Fibroblast of skin of abdomen (primary cell): ENCODE results near the gene B4GALNT3. TPM values are rescaled to one million over a fixed set of nuclear protein-coding genes. Genes with fewer than 3 reads are reported as not detected.
"Not testable (repeated sequence)": the region's sequence is repeated elsewhere in the genome, so short reads cannot be mapped to it uniquely, and the experiment has no call there.

Experiments used
- DNase-seq: peaks from one replicate; pipeline ENCODE4 v3.0.0-alpha.2; 2013
- polyA plus RNA-seq, 2 experiments: library from polyadenylated mRNA; unstranded; fragments of 120-200 nt; gene quantifications; one replicate each; pipeline ENCODE4 v1.2.1, GENCODE V29; 2013; ENCODE audit not compliant: insufficient read length in 2 of 2

Gene B4GALNT3
- 0.24 TPM for polyA plus RNA-seq (2013, experiment 1 of 2; ENCODE audit: insufficient read length)
- 0.12 TPM for polyA plus RNA-seq (2013, experiment 2 of 2; ENCODE audit: insufficient read length)

- DNase-seq, result no peak
Observed at GRCh38 chr12:459430-460258, at the start of gene B4GALNT3. B4GALNT3 (plus strand) TSS chr12:459939; CDS start chr12:460377, 438 bp downstream.

DNA sequence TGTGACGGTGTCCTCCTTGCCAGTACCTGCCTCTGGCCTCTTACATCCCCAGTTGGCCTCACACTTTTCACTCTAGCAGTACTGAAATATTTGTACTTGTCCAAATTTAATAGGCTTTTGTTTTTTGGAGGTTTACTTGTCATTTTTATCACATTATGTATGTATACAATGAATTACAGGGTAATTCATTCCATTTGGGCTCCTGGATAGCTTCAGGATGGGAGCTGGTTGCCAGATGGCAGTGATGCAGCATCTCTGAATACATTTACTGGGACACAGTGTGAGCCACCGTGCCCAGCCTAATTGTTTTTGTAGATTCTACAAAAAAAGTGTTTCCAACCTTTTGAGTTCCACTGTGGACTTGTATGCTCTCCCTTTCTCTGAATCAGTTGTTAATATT, 44.9 kb upstream of the B4GALNT3 start:
- DNase-seq, result no peak

DNA sequence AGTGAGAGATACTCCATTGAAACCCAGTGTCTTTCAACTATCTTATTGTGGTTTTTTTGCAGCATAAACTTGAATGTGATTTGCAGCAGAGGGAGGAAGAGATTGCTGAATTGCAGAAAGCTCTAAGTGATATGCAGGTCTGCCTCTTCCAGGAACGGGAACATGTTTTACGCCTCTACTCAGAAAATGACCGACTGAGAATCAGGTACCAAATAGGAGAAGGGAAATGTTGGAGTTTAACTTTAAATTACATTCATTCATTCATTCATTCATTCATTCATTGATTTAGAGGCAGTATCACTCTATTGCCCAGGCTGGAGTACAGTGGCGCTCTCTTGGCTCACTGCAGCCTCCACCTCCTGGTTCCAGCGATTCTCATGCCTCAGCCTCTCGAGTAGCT, 41.3 kb upstream of the B4GALNT3 start:
- no peak for DNase-seq

DNA sequence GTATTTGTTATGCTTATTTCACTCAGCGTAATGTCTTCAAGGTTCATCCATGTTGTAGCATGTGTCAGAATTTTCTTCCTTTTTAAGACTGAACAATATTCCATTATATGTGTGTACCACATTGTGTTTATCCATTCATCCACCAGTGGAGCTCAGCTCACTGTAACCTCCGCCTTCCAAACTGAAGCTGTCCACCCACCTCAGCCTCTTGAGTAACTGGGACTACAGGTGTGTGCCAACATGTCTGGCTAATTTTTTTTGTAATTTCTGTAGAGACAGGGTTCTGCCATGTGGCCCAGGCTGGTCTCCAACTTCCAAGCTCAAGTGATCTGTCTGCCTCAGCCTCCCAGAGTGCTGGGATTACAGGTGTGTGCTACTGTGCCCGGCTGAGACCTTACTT, 37.2 kb upstream of the B4GALNT3 start:
- no peak for DNase-seq

GRCh38 chr12:435737-436136, 24.0 kb upstream of the B4GALNT3 start:
- DNase-seq, result not testable (repeated sequence)

- peak; percentile 47 for DNase-seq
Observed at GRCh38 chr12:442235-442884, 17.4 kb upstream of the B4GALNT3 start.

DNA sequence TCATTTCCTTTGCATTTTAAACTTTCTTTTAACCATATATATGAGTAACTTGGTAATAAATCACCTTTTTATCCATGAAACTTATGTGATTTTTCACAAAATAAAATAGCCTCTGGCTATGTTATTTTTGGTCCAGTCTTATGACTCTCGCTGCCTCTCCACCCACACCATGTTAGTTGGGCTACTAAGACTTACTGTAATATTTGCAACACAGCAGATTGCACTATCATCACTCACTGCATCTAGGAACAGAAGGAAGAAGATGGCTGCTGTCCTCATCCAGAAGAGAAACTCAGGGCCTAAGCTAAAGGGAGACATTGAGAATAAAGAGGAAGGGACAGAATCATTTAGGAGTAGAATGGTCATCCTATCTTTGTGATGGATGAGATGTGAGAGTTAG, 12.6 kb upstream of the B4GALNT3 start:
- no peak for DNase-seq

DNA sequence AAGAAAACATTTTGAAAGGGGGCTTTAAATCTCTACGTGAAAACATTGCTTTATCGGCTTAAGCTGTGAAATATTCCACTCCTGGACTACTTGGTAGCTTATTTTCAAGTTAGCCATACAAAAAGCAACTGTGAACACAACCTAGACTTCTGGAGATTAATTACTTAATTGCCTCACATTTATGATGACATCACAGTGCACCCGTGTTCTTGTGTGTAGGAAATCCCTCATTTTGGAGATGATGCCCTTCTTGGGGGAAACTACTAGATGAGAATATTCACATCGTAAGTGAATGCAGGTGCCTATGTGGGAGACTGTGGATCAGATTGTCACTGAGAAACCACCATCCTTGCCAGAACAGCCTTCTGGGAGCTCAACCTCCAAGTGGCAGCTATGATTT, 10.5 kb upstream of the B4GALNT3 start:
- DNase-seq, result no peak

- no peak for DNase-seq
Observed at GRCh38 chr12:450438-450837, 9.3 kb upstream of the B4GALNT3 start.

- DNase-seq, result no peak
Observed at GRCh38 chr12:452667-453210, 7.0 kb upstream of the B4GALNT3 start.

- no peak for DNase-seq
Observed at GRCh38 chr12:454833-455232, 4.9 kb upstream of the B4GALNT3 start.

- no peak for DNase-seq
Observed at GRCh38 chr12:455821-456220, 3.9 kb upstream of the B4GALNT3 start.

DNA sequence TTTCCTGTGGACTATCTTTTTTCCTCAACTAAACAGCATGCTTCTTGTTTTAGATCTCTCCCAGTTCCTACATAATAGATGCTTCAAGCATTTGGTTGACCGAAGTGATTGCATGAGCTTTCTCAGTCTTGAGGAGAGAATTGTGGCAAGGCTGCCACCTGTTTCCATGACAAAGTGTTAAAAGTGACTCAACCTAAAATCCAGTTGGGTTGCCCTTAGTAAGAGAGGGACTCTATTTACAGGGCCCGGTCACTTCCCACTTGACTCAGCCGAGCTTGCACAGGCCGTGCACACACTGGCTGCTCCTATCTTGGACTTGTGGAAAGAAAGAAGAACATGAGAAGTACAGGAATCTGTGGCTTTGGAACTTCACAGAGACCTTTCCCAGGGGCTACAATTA, 2.1 kb upstream of the B4GALNT3 start:
- DNase-seq, result no peak

GRCh38 chr12:459050-459429, 699 bp upstream of the B4GALNT3 start:
- DNase-seq, result no peak

DNA sequence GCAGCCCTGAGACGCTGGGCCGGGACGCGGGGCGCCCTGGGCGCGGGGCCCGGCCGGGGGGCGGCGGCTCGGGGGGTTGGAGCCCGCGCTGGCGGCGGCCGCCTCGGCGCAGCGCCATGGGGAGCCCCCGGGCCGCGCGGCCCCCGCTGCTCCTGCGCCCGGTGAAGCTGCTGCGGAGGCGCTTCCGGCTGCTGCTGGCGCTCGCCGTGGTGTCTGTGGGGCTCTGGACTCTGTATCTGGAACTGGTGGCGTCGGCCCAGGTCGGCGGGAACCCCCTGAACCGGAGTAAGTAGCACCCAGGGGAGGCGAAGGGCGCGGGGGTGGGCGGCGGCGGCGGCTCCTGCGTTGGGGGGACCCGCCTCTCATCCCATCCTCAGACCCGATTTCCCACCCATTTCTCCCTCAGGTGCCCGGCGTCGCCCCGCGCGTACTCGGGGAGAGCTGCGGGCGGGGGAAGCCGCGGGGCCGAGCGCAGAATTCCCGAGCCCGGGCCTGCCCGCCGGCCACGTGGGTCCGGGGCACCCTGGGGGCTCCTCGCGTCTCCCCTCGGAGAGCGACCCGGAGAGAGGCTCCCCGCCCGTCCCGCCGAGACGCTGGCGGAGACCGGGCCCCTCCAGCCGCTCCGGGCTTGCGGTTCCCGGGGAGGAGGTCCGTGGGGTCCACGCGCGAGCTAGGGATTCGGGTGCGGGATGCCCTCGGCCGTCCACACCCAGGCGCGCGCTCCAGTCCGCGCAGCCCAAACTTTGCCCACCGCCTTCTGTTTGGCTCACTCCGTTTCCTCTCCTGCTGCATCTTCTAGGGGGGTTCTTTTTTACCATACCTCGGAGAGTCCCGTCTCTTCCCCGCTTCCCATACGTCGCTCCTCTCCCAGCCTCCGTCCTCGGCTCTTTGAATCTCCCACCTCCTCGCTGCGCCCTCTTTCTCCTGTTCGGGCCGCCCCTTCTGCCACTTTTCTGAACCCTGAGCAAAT, 807 bp downstream of the B4GALNT3 start:
- DNase-seq, result no peak

- DNase-seq, result no peak
Observed at GRCh38 chr12:461425-461824, 1.7 kb downstream of the B4GALNT3 start.

DNA sequence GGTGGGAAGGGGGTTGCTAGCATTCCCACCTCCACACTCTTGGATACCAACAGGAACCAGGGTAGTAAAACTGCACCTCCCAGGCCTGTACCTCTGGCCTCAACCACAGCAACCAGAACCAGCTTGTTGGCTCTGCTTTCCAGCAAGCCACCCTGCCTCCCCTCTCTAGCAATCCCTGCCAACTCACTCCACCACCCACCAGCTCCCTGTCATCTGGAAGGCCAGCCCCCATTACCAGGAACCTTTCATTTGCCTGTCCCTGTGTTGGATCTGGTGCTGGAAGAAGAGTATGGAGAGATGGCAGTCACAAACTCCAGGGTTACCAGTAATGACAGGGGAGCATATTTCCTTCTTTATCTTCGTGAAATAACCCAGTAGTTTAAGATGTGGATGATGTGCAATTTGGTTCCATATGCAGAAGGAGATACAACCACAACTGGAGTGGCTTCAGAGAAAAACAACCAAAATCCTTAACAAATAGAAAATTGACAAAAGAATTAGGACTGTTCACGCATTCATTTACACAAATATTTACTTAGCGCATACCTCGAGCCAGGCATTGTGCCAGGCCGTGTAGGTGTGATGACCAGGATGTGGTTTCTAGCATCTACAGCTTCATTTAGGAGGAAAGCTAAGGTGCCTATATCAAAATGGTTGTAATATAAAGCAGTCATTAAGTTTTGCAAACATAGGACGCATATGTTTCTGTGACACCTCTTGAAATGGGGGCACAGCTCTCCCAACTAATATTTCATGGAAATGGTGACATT, 3.4 kb downstream of the B4GALNT3 start:
- no peak for DNase-seq

- DNase-seq, result no peak
Observed at GRCh38 chr12:464484-465267, 4.9 kb downstream of the B4GALNT3 start.

- DNase-seq, result no peak
Observed at GRCh38 chr12:466039-466438, 6.3 kb downstream of the B4GALNT3 start.

DNA sequence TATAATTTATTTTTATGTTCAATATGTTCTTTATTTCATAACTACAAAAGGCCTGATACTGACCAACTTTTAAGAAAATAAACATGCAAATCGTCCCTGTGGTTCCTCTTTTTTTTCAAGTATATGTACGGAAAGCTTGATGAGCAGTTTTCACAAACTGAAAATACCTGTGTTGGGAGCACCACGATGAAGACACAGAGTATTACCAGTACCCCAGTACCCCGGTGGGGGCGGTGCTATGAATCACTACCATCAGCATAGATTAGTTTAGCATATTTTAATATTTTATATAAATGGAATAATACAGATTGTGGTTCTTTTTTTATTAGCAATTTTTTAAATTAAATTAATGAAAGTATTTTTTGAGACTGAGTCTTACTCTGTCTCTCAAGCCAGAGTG, 7.0 kb downstream of the B4GALNT3 start:
- DNase-seq, result no peak

- DNase-seq, result no peak
Observed at GRCh38 chr12:467591-467990, 7.9 kb downstream of the B4GALNT3 start.
